Measurements from ENCODE around the gene DIP2C.

DNA sequence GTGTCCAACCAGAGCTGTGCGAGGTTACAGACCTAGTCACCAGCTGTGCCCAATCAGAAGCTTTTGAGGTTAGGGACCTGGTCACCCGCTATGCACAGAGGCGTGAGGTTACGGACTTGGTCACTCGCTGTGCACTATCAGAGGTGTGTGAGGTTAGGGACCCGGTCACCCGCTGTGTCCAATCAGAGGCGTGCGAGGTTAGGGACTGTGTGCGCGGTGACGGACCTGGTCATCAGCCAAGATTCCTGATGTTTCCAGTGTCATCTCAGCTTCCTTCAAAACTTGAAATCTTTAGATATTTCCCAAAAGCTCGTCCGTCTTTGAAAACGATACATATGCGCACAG lies 182.1 kb downstream of the DIP2C start:
- TF ChIP-seq, protein P1, sequence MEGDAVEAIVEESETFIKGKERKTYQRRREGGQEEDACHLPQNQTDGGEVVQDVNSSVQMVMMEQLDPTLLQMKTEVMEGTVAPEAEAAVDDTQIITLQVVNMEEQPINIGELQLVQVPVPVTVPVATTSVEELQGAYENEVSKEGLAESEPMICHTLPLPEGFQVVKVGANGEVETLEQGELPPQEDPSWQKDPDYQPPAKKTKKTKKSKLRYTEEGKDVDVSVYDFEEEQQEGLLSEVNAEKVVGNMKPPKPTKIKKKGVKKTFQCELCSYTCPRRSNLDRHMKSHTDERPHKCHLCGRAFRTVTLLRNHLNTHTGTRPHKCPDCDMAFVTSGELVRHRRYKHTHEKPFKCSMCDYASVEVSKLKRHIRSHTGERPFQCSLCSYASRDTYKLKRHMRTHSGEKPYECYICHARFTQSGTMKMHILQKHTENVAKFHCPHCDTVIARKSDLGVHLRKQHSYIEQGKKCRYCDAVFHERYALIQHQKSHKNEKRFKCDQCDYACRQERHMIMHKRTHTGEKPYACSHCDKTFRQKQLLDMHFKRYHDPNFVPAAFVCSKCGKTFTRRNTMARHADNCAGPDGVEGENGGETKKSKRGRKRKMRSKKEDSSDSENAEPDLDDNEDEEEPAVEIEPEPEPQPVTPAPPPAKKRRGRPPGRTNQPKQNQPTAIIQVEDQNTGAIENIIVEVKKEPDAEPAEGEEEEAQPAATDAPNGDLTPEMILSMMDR (IDR thresholded peaks at IDR 0.05), result no peak
- TF ChIP-seq EZH2 (IDR thresholded peaks at IDR 0.05; ENCODE audit: borderline replicate concordance, insufficient read depth, low read depth, low read length, poor library complexity, severe bottlenecking), result no peak
